ENCODE results near the gene SSX2IP.
A peak's percentile ranks its signal among the peaks of the same experiment; 100 is the strongest.

DNA sequence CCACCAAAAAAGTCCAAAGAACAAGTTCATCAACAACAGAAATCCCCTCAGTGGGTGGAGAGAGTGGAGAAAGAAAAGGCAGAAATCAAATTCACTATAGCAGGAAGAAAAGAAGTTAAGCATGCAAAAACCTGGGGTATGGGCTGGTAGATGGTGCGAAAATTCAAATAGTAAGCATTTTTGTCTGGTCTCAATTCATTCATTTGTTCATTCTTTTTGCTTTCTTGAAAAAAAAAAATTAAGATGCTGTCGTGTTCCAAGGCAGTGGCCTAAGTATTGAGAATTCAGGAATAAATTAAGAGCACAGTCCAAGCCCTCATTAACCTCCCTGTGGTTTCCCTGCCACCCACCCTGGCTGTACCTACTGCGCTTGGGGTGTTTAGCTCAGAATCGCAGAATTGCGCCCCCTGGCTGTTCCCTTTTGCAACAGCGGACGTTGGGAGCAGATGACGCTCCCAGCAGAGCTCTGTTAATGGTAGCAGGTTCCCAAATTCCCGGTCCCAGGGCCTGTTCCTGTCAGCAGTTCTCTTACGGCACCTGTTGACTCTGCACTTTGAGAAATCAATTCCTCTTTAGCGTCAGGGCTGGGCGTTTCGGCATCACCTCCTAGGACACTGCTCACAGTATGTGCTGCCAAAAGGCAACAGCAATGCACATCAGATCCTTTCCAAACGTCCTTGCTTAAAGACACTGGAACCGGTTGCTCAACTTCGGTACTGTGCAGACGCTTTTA lies 34.0 kb upstream of the SSX2IP start:
- TF ChIP-seq, protein P1, sequence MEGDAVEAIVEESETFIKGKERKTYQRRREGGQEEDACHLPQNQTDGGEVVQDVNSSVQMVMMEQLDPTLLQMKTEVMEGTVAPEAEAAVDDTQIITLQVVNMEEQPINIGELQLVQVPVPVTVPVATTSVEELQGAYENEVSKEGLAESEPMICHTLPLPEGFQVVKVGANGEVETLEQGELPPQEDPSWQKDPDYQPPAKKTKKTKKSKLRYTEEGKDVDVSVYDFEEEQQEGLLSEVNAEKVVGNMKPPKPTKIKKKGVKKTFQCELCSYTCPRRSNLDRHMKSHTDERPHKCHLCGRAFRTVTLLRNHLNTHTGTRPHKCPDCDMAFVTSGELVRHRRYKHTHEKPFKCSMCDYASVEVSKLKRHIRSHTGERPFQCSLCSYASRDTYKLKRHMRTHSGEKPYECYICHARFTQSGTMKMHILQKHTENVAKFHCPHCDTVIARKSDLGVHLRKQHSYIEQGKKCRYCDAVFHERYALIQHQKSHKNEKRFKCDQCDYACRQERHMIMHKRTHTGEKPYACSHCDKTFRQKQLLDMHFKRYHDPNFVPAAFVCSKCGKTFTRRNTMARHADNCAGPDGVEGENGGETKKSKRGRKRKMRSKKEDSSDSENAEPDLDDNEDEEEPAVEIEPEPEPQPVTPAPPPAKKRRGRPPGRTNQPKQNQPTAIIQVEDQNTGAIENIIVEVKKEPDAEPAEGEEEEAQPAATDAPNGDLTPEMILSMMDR (IDR thresholded peaks at IDR 0.05): peak in 2 of 6 experiments; percentile 18 to 23
- TF ChIP-seq EP300 (IDR thresholded peaks at IDR 0.05) (no peak), POLR2A (IDR thresholded peaks at IDR 0.05) (no peak)

Data from upper lobe of left lung (tissue), 4 donors.